Loucy (cell line): Measurements from ENCODE around the gene PIGT.

Source experiments
- EZH2phosphoT487 ChIP-seq: fragments of 200-600 bp; IDR thresholded peaks from 2 replicates; pipeline ENCODE4 v1.6.1; 2018; ENCODE audit warnings: antibody characterized with exemption, mild to moderate bottlenecking, moderate library complexity, borderline replicate concordance
- TF ChIP-seq, protein P1 (sequence below): fragments of 200-600 bp; sonication (generic); conservative IDR thresholded peaks from 2 replicates; pipeline ENCODE4 v1.5.1; 2014; ENCODE audit warnings: mild to moderate bottlenecking, antibody characterized with exemption, low read length

DNA sequence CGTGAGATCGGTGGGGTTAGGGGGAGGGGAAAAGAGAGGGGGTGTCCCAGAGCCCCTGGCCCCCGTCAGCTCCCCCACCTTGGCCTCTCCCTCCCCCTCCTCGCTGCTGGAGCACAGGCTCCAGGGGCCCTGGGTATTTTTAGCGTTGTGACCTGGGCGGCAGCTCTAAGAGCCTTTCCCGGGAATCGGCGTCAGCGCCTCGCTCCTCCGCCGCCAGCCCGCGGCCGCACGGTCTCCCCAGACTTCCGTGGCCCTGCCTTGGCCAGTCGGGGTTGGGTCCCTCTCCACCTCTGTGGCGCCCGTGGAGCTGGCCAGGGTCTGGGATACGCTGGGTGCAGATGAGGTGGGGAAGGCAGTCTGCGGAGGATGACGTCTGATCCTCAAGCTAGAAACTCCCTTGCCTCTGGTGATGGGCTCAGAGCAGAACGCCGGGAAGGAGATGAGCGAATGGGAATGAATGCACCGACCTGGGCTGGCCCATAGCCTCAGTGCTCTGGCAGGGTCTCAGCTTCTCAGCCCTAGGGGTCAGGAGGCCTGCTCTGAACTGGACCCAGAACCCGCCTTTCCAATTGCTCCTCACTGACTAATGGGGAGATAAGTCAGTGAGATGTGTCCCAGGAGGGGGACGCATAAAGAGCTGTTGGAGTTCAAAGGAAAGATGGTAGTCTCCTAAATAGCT lies 8.7 kb upstream of the PIGT start:
- TF ChIP-seq, protein P1, sequence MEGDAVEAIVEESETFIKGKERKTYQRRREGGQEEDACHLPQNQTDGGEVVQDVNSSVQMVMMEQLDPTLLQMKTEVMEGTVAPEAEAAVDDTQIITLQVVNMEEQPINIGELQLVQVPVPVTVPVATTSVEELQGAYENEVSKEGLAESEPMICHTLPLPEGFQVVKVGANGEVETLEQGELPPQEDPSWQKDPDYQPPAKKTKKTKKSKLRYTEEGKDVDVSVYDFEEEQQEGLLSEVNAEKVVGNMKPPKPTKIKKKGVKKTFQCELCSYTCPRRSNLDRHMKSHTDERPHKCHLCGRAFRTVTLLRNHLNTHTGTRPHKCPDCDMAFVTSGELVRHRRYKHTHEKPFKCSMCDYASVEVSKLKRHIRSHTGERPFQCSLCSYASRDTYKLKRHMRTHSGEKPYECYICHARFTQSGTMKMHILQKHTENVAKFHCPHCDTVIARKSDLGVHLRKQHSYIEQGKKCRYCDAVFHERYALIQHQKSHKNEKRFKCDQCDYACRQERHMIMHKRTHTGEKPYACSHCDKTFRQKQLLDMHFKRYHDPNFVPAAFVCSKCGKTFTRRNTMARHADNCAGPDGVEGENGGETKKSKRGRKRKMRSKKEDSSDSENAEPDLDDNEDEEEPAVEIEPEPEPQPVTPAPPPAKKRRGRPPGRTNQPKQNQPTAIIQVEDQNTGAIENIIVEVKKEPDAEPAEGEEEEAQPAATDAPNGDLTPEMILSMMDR = no peak
- TF ChIP-seq EZH2phosphoT487 = no peak
